Subcutaneous adipose tissue (tissue), 4 donors: ENCODE measurements around the gene ADCK1. TPM values are rescaled to one million over a fixed set of nuclear protein-coding genes. Genes with fewer than 3 reads are reported as not detected.

Source experiments
- total RNA-seq, 4 donors: library from RNA; depleted of rRNA; stranded (reverse); fragments of >200 nt; gene quantifications; one replicate each; pipeline ENCODE4 v1.1.0, GENCODE V29; 2016
- TF ChIP-seq, protein P1 (sequence below): fragments of 450-650 bp; IDR thresholded peaks from one replicate; pipeline ENCODE4 v1.5.1; 2016; ENCODE audit warnings: low read depth, mild to moderate bottlenecking, control low read depth, antibody characterized with exemption, moderate library complexity

ADCK1 gene
- total RNA-seq, 4 donors from 2014 or later = 3.6 to 7.9 (median 6.1) TPM

DNA sequence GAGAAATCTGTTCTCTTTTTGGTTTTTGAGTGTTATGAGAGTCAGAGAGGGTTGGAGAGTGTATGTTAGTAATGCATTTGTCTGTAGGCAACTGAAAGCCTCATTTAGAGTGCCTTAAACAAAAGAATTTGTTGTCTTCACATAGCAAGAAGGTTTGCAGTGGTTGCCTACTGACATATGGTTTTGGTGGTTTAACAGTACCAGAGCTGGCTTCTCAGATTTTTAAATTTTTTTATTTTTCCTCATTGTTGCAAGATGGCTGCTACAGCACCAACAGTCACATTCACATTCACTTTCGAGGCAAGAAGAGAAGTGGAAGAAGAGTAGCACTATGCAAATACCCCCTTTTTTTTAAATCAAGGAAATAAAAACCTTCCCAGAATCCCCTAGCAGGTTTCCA, 106.5 kb downstream of the ADCK1 start:
- TF ChIP-seq, protein P1, sequence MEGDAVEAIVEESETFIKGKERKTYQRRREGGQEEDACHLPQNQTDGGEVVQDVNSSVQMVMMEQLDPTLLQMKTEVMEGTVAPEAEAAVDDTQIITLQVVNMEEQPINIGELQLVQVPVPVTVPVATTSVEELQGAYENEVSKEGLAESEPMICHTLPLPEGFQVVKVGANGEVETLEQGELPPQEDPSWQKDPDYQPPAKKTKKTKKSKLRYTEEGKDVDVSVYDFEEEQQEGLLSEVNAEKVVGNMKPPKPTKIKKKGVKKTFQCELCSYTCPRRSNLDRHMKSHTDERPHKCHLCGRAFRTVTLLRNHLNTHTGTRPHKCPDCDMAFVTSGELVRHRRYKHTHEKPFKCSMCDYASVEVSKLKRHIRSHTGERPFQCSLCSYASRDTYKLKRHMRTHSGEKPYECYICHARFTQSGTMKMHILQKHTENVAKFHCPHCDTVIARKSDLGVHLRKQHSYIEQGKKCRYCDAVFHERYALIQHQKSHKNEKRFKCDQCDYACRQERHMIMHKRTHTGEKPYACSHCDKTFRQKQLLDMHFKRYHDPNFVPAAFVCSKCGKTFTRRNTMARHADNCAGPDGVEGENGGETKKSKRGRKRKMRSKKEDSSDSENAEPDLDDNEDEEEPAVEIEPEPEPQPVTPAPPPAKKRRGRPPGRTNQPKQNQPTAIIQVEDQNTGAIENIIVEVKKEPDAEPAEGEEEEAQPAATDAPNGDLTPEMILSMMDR = no peak

DNA sequence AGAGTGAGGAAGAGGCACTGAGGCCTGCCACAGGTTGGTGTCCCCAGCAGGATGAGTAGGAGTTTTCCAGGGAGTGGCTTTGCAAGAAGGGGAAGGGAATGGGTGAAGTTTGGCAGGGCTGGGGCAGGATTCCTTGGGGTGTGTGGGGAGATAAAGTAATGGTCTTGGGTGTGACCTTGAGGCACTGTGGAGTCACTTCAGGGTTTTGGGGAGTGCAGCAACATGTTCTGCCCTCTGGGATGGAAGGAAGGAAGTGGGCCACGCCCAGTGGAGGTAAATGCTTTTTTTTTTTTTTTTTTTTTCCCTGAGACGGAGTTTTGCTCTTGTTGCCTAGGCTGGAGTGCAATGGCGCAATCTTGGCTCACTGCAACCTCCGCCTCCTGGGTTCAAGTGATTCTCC, 108.9 kb downstream of the ADCK1 start:
- TF ChIP-seq, protein P1 = no peak

DNA sequence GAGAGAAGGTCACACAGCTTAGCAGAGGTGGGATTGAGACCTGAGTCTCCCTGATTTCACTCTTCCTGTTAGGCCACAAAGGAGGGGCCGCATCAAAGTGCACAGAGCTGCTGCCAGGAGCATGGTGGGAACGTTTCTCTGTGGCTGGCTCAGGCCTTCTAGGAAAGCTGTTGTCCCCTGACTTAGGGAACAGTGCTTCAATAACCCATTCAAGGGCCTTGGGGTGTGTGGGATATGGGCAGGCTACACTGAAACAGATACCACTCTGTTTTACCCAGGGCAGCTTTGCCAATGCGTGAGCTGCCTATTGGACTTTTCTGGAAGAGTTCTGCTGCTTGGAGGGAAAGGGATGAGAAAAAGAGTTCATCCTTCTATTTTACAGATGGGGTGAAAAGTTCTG, 110.0 kb downstream of the ADCK1 start:
- TF ChIP-seq, protein P1 = no peak

DNA sequence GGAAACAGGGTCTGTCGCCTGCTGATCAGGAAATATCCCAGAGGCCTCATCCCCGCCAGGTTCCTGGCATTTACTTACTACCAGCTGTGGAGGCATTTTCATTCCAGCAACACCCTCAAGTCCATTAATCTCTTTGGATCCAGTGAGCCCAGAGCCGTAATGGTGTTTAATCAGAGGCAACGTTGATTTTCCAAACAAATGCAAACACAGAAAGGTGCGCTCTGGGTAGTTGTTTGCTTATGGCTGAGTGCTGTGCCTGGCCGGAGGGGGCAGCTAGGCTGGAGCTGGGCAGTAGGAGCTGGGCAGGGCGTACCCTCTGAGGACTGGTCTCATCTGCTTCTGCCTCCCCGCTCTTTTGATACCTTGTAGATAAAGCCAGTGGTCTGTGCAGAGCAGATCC, 110.6 kb downstream of the ADCK1 start:
- TF ChIP-seq, protein P1 = no peak

DNA sequence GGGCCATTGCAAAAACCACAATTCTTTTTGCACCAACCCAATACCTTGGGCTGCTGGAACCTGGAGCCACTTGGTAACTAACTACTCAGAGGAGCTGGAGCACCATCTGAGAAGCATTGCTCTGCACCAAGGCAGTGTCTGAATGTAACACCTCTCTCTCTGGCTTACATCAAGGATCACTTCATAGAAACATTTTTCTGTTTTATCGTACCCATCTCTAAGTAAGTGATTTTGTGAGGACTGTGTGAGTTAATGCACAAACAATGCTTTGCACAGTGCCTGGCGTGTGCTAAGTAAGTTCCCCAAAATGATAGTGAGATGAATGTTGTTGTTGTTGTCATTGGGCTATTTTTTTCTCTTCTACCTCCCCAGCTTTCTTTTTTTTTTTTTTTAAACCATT, 111.4 kb downstream of the ADCK1 start:
- TF ChIP-seq, protein P1 = no peak

DNA sequence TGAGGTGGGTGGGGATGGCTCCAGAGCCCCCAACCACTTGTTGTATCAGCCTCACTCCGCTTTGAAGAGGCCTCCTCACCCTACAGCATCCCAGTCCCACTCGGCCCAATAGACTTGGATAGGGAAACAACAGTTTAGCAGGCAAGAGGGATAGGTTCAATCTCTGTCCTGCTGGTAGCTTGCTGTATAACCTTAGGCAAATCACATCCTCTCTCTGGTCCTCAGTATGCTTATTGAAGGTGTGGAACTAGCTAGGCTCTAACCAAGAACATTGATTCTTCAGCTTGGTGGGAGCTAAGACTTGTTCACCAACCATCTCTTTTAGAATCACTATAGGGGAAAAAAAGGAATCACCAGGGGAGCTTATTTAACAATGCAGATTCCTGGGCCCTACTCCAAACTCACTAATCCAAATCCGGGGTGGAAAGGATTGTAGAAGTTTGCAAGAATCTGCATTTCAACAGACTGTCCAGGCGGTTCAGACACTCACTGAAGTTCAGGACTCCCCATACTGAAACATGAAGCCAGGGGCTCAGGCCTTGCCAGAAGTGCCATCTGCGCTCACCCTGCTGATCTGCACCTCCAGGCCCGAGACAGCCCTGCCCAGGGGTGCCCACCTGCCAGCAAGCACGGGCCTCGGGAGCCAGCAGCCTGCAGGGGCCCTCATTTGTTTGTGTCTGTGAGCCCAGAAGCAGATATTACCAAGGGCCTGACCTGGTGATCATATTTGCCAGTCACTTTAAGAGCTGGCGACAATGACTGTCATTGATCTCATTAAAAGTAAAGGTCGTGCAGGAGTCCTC, 113.0 kb downstream of the ADCK1 start:
- TF ChIP-seq, protein P1 = no peak

DNA sequence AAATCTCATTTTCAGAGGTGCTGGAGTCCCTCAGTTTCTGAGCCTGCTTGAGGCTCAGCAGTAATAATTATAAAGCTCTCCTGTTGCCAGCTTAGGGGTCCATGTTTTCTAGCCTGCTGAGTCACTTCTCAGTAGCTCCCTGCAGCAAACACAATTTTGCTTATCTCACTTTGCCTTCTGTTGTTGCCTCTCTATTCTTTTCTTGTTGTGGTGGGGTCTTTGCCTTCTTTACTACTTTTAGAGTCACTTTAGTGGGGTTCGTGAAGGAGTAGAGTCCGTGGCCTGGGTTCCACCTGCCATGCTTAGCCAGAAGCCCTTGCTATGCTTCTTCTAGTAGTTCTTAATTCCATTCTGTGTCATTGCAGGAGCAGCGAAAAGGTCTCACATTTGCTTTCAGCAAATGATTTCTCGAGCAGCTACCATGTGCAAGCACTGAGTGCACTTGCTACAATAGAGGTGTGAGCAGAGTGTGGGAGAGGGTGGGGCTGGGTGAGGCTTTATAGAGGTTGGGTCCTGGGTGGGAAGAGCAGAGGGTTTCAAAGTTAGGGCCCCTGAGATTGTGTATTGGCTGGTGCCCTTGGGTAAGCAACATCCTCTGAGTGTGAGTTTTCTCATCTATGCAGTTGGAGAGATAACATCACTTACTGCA, 114.3 kb downstream of the ADCK1 start:
- TF ChIP-seq, protein P1 = no peak
